Heart left ventricle (tissue), 16 donors: ENCODE results near the gene NEUROD6. TPM values are rescaled to one million over a fixed set of nuclear protein-coding genes. Genes with fewer than 3 reads are reported as not detected.

Experiments
- ATAC-seq, 4 donors: fragments of 200-7000 bp; cut with Tn5 transposase; one replicate each; pipeline ENCODE4 v1.9.1; 2020 to 2022; ENCODE audit warnings: moderate library complexity in 4 of 4, mild to moderate bottlenecking in 3 of 4, moderate number of reproducible peaks in 1 of 4
- DNase-seq, 5 donors: peaks; one replicate each; pipeline ENCODE4 v3.0.0-alpha.2; 2020
- H3K27ac ChIP-seq, 12 donors: fragments of 200-600 bp; sonication (generic) in 4 of 12; one replicate each; pipeline versions ENCODE4 v1.5.0 to v1.8.0; 2016 to 2022; ENCODE audit warnings: mild to moderate bottlenecking in 2 of 12
- H3K27me3 ChIP-seq, 9 donors: fragments of 200-600 bp; sonication (generic) in 2 of 9; one replicate each; pipeline versions ENCODE4 v1.5.1 to v1.8.0; 2016 to 2022; ENCODE audit warnings: mild to moderate bottlenecking in 3 of 9
- H3K36me3 ChIP-seq, 9 donors: fragments of 200-600 bp; sonication (generic) in 2 of 9; one replicate each; pipeline versions ENCODE4 v1.5.0 to v1.8.0; 2018 to 2022; ENCODE audit warnings: mild to moderate bottlenecking in 2 of 9
- H3K4me1 ChIP-seq, 12 donors: fragments of 200-600 bp; sonication (generic) in 4 of 12; one replicate each; pipeline versions ENCODE4 v1.5.0 to v1.8.0; 2016 to 2022; ENCODE audit warnings: mild to moderate bottlenecking in 3 of 12
- H3K4me3 ChIP-seq, 12 donors: fragments of 200-600 bp; sonication (generic) in 4 of 12; one replicate each; pipeline versions ENCODE4 v1.5.0 to v1.8.0; 2017 to 2022; ENCODE audit warnings: mild to moderate bottlenecking in 9 of 12, moderate library complexity in 4 of 12
- H3K9me3 ChIP-seq, 12 donors: fragments of 200-600 bp; sonication (generic) in 4 of 12; one replicate each; pipeline versions ENCODE4 v1.5.0 to v1.8.0; 2016 to 2022; ENCODE audit warnings: mild to moderate bottlenecking in 1 of 12
- POLR2A ChIP-seq, 2 donors: fragments of 450-650 bp; IDR thresholded peaks; one replicate each; pipeline ENCODE4 v1.6.1; 2017; ENCODE audit warnings: antibody characterized with exemption in 2 of 2, mild to moderate bottlenecking in 2 of 2, moderate library complexity in 2 of 2
- WGBS, 4 donors: extraction: QIAGEN DNeasy Blood & Tissue Kit in 2 of 4; methylation state at CpG; one replicate each; pipeline versions ENCODE4 v1.1.5 to v1.1.7; 2013 to 2018; 5-methylcytosine and 5-hydroxymethylcytosine counted together
- intact Hi-C, 10 donors: fragments of 100-400 bp; cut with DNase I; formaldehyde crosslinking; loops; one replicate each; pipeline versions ENCODE4 v1.11.1 to v1.14.2; 2022
- polyA plus RNA-seq, 2 donors: library from polyadenylated mRNA; stranded (reverse); fragments of 200-250 nt; gene quantifications; one replicate each; pipeline ENCODE4 v1.2.3, GENCODE V29; 2013
- total RNA-seq, 9 donors: library from RNA; depleted of rRNA in 2 of 9; stranded (reverse); fragments of >200 nt in 2 of 9; fragmentation: NEBNext Ultra II Directional in 3 of 9; extraction: Animal tissue kit (Norgen Biotek cat#: 25700) in 3 of 9; gene quantifications; one replicate each; pipeline versions ENCODE4 v1.1.0 to v1.2.4, GENCODE V29; 2016 to 2023
- TF ChIP-seq, protein P1 (sequence below), 12 donors: fragments of 200-600 bp; sonication (generic) in 4 of 12; IDR thresholded peaks; one replicate each; pipeline versions ENCODE4 v1.5.0 to v1.8.0; 2018 to 2022; ENCODE audit warnings: antibody characterized with exemption in 12 of 12, mild to moderate bottlenecking in 5 of 12
- donor health status: ischemic (EF 13 %, LVEDD 7.1; RV severe dilation, severe dysfunction).
- donor health status: healthy with polysubstance abuse.
- donor health status: DM: no; HTN: yes; CAD: no.
- donor health status: DM: no; HTN: no; CAD: no.
- donor health status: ischemic (EF 25% LVEDD 6.9; RV normal size, moderate dysfunction).
- donor health status: ischemic (EF 25% LVEDD 5.7; RV mildly dilated, moderate dysfunction).
- donor health status: healthy.
- donor health status: DM: yes; HTN: yes; CAD: no.
- donor health status: ischemic (EF 35%, LVEDD 5.7; RV mildly dilated, moderate dysfunction).
- donor health status: nonischemic (EF 11% LVEDD 7.7; RV severe dilation, severe dysfunction).
- donor health status: DM: yes; HTN: yes; CAD: no.
- donor health status: PGD.
- donor health status: ischemic (EF 29% LVEDD 5.4; RV normal size, mild dysfunction).
- donor health status: nonischemic (EF 23%, LVEDD 6.1; RV moderate dilation, normal function).

Gene NEUROD6
- total and polyA plus RNA-seq, 11 donors, result not detected

DNA sequence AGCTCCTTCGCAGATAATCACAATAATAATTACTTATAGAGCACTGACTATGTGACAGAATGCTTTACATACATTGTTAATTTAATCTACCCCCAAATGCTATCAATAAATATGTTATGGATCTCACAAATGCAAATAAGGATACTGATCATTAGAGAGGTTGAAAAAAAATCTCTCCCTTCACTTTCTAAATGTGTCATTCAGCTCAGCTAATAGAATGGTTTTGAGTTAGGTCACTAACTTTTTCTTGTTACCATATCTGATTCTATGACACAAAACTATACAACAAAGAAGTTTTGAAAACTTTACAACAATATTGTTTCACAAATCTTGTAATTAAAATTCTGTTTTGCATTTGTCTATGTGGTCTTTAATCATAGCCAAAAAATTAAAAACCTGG lies 17.4 kb downstream of the NEUROD6 start:
- 70 to 82% (median 74%) methylated on average over 1 of the region's 1 CpG for WGBS, 4 donors
- TF ChIP-seq, protein P1, sequence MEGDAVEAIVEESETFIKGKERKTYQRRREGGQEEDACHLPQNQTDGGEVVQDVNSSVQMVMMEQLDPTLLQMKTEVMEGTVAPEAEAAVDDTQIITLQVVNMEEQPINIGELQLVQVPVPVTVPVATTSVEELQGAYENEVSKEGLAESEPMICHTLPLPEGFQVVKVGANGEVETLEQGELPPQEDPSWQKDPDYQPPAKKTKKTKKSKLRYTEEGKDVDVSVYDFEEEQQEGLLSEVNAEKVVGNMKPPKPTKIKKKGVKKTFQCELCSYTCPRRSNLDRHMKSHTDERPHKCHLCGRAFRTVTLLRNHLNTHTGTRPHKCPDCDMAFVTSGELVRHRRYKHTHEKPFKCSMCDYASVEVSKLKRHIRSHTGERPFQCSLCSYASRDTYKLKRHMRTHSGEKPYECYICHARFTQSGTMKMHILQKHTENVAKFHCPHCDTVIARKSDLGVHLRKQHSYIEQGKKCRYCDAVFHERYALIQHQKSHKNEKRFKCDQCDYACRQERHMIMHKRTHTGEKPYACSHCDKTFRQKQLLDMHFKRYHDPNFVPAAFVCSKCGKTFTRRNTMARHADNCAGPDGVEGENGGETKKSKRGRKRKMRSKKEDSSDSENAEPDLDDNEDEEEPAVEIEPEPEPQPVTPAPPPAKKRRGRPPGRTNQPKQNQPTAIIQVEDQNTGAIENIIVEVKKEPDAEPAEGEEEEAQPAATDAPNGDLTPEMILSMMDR (IDR thresholded peaks at IDR 0.05), result no peak
- no peak for ATAC-seq

DNA sequence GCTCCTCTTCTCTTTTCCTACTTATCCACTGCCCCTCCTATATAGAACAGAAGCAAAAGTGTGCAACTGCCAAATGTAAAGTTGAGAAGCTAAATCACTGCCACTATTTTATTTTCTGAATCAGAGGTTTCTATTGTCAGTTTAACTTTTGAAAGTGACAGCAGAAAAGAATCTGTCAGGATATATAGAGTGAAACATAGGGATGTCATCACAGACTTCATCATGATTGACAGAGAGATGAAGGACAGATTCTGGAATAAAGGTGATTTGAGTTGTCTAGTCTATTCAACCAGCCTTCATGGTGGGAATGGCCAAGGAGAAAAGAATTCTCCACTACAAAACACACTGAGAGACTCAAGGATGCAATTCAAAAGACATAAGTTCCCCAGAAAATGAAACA lies 19.9 kb downstream of the NEUROD6 start:
- no peak for DNase-seq
- Histone ChIP-seq H3K36me3 (no peaks in the 10 kb centered on the region), H3K27ac (no peak overlapping the region), H3K4me1 (no peaks in the 10 kb centered on the region), H3K4me3 (no peak overlapping the region), H3K9me3 (no peaks in the 10 kb centered on the region), H3K27me3 (peaks cover 0 to 24% (median 0%) of the 10 kb centered on the region in 9 donors)
- TF ChIP-seq, protein P1 (IDR thresholded peaks at IDR 0.05), result no peak
- no peak for TF ChIP-seq POLR2A (IDR thresholded peaks at IDR 0.05)
- intact Hi-C loops, result no loop called here
- no peak for ATAC-seq

More for the DNA sequence above, 17.4 kb downstream of the NEUROD6 start:
- no peak for DNase-seq
- Histone ChIP-seq H3K9me3 (peaks cover 0 to 4% (median 0%) of the 10 kb centered on the region in 12 donors), H3K4me1 (no peaks in the 10 kb centered on the region), H3K27me3 (peaks cover 0 to 11% (median 0%) of the 10 kb centered on the region in 9 donors), H3K4me3 (no peak overlapping the region), H3K36me3 (no peaks in the 10 kb centered on the region), H3K27ac (no peak overlapping the region)
- intact Hi-C loops, result no loop called here

DNA sequence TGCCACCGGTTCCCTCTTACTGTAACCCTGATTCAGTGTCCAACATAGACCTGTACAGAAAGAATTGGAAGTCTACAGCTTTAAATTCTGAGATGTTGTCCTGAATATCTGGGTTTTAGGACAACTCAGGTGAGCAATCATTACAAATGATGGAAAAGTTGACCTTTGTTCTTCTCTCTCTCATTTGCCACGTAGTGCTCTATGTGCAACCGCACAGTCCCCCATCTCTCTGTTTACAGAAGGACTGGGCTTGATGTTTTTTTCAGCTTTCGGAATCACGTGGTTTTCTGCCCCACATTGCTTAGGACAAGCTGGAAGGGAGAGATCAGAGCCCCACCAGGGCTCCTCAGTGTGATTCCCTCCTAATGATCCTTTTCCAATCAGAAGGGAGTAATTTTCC lies 22.2 kb downstream of the NEUROD6 start:
- DNase-seq (no peak), ATAC-seq (no peak)
- Histone ChIP-seq H3K4me3 (no peak overlapping the region), H3K9me3 (no peaks in the 10 kb centered on the region), H3K4me1 (no peaks in the 10 kb centered on the region), H3K27me3 (peaks cover 0 to 37% (median 0%) of the 10 kb centered on the region in 9 donors), H3K27ac (no peak overlapping the region), H3K36me3 (no peaks in the 10 kb centered on the region)
- TF ChIP-seq, protein P1 (IDR thresholded peaks at IDR 0.05), result no peak
- no peak for TF ChIP-seq POLR2A (IDR thresholded peaks at IDR 0.05)
- intact Hi-C loops, result no loop called here
- 74 to 77% (median 76%) methylated on average over 5 of the region's 5 CpGs for WGBS, 4 donors

DNA sequence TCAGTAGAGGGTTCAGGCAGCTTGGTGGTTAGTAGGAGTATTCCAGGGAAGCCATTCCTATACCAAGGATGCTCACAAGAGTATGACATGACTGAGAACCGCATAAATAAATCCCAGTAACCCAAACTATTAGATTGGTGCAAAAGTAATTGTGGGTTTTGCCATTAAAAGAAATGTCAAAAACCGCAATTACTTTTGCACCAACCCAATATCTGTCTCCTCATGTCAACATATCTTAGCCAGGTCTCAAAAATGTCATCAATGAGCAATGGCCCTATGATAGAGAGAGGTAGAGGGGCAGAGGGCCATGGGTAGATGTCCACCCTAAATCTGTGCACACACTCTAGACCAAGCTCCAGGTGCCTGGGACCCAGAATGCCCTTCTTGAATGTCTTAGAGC lies 23.6 kb downstream of the NEUROD6 start:
- ATAC-seq (no peak), DNase-seq (no peak)
- intact Hi-C loops, result no loop called here
- Histone ChIP-seq H3K27ac (no peak overlapping the region), H3K4me1 (peaks cover 0 to 1% (median 0%) of the 10 kb centered on the region in 12 donors), H3K36me3 (no peaks in the 10 kb centered on the region), H3K27me3 (peaks cover 0 to 37% (median 0%) of the 10 kb centered on the region in 9 donors), H3K4me3 (no peak overlapping the region), H3K9me3 (no peaks in the 10 kb centered on the region)
- WGBS, 4 donors, result 59 to 81% (median 71%) methylated on average over 2 of the region's 2 CpGs
- TF ChIP-seq POLR2A (IDR thresholded peaks at IDR 0.05), result no peak
- TF ChIP-seq, protein P1 (IDR thresholded peaks at IDR 0.05), result no peak
